DMS153 (cell line): ENCODE measurements around the gene GUCY1A1.
"Not testable (repeated sequence)": the region's sequence is repeated elsewhere in the genome, so short reads cannot be mapped to it uniquely, and the experiment has no call there.

ENCODE experiments used
- DNase-seq: peaks from one replicate; lab custom pipeline; 2025; lab: John Stamatoyannopoulos, UW

GUCY1A1 gene

GRCh38 chr4:155666344-155667221 is at the start of gene GUCY1A1:
GUCY1A1 (plus strand) TSS chr4:155666848; CDS start chr4:155696868, 30,020 bp downstream.
- DNase-seq = no peak

- DNase-seq = no peak
These were observed 49.4 kb upstream of the GUCY1A1 start for GRCh38 chr4:155617296-155617695.

- no peak for DNase-seq
These were observed 48.3 kb upstream of the GUCY1A1 start for GRCh38 chr4:155618183-155618838.

GRCh38 chr4:155620637-155621036 is 46.0 kb upstream of the GUCY1A1 start:
- no peak for DNase-seq

GRCh38 chr4:155624478-155624877 is 42.2 kb upstream of the GUCY1A1 start:
- no peak for DNase-seq

- DNase-seq = no peak
These were observed 40.1 kb upstream of the GUCY1A1 start for GRCh38 chr4:155626561-155626960.

GRCh38 chr4:155629183-155629825 is 37.3 kb upstream of the GUCY1A1 start:
- DNase-seq = no peak

- DNase-seq = no peak
These were observed 36.7 kb upstream of the GUCY1A1 start for GRCh38 chr4:155629956-155630355.

- DNase-seq = no peak
These were observed 34.3 kb upstream of the GUCY1A1 start for GRCh38 chr4:155632310-155632840.

- no peak for DNase-seq
These were observed 28.3 kb upstream of the GUCY1A1 start for GRCh38 chr4:155638195-155638965.

GRCh38 chr4:155639704-155640523 is 26.7 kb upstream of the GUCY1A1 start:
- no peak for DNase-seq

GRCh38 chr4:155640751-155641150 is 25.9 kb upstream of the GUCY1A1 start:
- no peak for DNase-seq

- DNase-seq = no peak
These were observed 23.6 kb upstream of the GUCY1A1 start for GRCh38 chr4:155643087-155643486.

- DNase-seq = no peak
These were observed 20.6 kb upstream of the GUCY1A1 start for GRCh38 chr4:155646001-155646400.

- DNase-seq = not testable (repeated sequence)
These were observed 15.9 kb upstream of the GUCY1A1 start for GRCh38 chr4:155650785-155651184.

GRCh38 chr4:155653052-155653451 is 13.6 kb upstream of the GUCY1A1 start:
- no peak for DNase-seq

- DNase-seq = no peak
These were observed 10.6 kb upstream of the GUCY1A1 start for GRCh38 chr4:155656025-155656424.

- no peak for DNase-seq
These were observed 9.5 kb upstream of the GUCY1A1 start for GRCh38 chr4:155657169-155657568.

- DNase-seq = no peak
These were observed 8.5 kb upstream of the GUCY1A1 start for GRCh38 chr4:155657985-155658680.

GRCh38 chr4:155658681-155659064 is 8.0 kb upstream of the GUCY1A1 start:
- no peak for DNase-seq
